Measurements from ENCODE around the gene RPS15A.
"Not testable (repeated sequence)": the region's sequence is repeated elsewhere in the genome, so short reads cannot be mapped to it uniquely, and the experiment has no call there.

DNA sequence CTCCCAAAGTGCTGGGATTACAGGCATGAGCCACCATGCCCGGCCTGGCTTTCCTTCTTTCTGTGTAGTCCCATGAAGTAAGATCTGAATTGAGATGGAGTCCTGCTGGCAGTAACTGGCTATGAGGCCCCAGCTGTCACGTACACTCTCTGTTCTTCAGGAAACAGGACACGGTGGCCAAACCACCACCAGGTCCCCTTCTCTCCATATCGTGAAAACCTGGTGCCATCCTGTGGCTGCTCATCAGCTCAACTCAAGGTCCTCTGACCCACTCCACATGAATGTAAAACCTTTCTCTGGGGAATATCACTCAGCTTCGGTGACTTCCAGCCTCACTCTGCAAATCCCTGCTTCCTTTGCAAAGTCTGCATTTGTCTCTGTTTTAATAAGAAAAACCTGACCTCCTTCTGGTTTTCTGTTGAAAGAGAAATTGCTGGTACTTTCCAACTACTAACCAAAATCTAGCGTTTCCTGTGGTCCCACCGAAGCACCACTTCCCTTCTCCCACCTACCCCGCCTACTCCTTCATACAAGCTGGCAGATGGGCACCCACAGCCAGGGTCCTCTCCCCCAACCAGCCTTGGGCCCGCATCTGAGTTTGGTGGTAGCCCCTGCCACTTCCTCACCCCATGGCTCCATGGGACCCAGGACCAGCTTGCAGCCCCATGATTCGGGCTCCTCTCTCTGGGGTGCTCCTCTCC is 32.0 kb downstream of the RPS15A start:
- TF ChIP-seq, protein P1, sequence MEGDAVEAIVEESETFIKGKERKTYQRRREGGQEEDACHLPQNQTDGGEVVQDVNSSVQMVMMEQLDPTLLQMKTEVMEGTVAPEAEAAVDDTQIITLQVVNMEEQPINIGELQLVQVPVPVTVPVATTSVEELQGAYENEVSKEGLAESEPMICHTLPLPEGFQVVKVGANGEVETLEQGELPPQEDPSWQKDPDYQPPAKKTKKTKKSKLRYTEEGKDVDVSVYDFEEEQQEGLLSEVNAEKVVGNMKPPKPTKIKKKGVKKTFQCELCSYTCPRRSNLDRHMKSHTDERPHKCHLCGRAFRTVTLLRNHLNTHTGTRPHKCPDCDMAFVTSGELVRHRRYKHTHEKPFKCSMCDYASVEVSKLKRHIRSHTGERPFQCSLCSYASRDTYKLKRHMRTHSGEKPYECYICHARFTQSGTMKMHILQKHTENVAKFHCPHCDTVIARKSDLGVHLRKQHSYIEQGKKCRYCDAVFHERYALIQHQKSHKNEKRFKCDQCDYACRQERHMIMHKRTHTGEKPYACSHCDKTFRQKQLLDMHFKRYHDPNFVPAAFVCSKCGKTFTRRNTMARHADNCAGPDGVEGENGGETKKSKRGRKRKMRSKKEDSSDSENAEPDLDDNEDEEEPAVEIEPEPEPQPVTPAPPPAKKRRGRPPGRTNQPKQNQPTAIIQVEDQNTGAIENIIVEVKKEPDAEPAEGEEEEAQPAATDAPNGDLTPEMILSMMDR (IDR thresholded peaks at IDR 0.05) = not testable (repeated sequence)
- TF ChIP-seq POLR2AphosphoS5 (IDR thresholded peaks at IDR 0.05; ENCODE audit: insufficient read depth in 1 of 2, low read depth in 1 of 2) = not testable (repeated sequence)

Data from vagina (tissue), 2 donors.